K562 (cell line): ENCODE measurements around the gene MORF4L1. TPM values are rescaled to one million over a fixed set of nuclear protein-coding genes. Genes with fewer than 3 reads are reported as not detected.

Source experiments
- ATAC-seq: fragments of 200-7000 bp; cut with Tn5 transposase; 3 replicates; pipeline ENCODE4 v1.9.1; 2020; ENCODE audit warnings: moderate library complexity
- BruUV-seq: library from RNA; stranded (reverse); fragments of 400-500 nt; replicated peaks from 2 replicates; lab custom pipeline; 2021; lab: Mats Ljungman, UMichigan
- CTCF ChIA-PET: fragments of 300-600 bp; formaldehyde crosslinking; extraction: SDS; loops from one replicate; lab custom pipeline; 2021; ENCODE audit warnings: low intra/inter-chr PET ratio; lab: Yijun Ruan, JAX
- POLR2A ChIA-PET: fragments of 300-600, 350-650 bp; sonication (Branson Sonifier 250); formaldehyde crosslinking; extraction: SDS; loops from one replicate; lab custom pipeline; 2021; ENCODE audit warnings: antibody characterized with exemption, inconsistent platforms; lab: Yijun Ruan, JAX
- DNase-seq, 4 experiments: peaks; one replicate each; pipeline versions ENCODE4 v3.0.0 to v3.0.0-alpha.2; 2011 to 2018; ENCODE audit warnings: low spot score in 3 of 4, mixed read lengths in 3 of 4; ENCODE audit errors: extremely low read depth in 1 of 4
- FAIRE-seq: peaks from 2 replicates; lab custom pipeline; 2011; peaks lifted over from hg19 to GRCh38; lab: Jason Lieb, UNC
- H2AFZ ChIP-seq: 2 replicates; pipeline ENCODE4 v1.6.0; 2011; ENCODE audit warnings: low read depth, low read length, control low read depth, inconsistent platforms
- H3K27ac ChIP-seq: fragments of 200-600 bp; 3 replicates; pipeline ENCODE4 v1.8.0; 2011; ENCODE audit warnings: low read depth, mild to moderate bottlenecking, control low read depth, inconsistent platforms, low read length, moderate library complexity, mixed read lengths; ENCODE audit errors: extremely low read depth
- H3K27me3 ChIP-seq, 2 experiments: fragments of 300-600 bp in 1 of 2; 2 replicates in 1 of 2; 3 replicates in 1 of 2; pipeline versions ENCODE4 v1.6.0 to v1.8.0; 2011; ENCODE audit warnings: inconsistent platforms in 2 of 2, low read length in 2 of 2, mild to moderate bottlenecking in 1 of 2, mixed read lengths in 1 of 2, moderate library complexity in 1 of 2; ENCODE audit not compliant: control insufficient read depth in 2 of 2, insufficient read depth in 2 of 2
- H3K36me3 ChIP-seq: fragments of 300-600 bp; 3 replicates; pipeline ENCODE4 v1.8.0; 2011; ENCODE audit warnings: mild to moderate bottlenecking, low read length, inconsistent platforms; ENCODE audit not compliant: control insufficient read depth, insufficient read depth
- H3K4me1 ChIP-seq, 2 experiments: fragments of 200-600 bp in 1 of 2; replicated peaks in 1 of 2; 2 replicates in 1 of 2; 3 replicates in 1 of 2; pipeline versions ENCODE4 v1.5.1 to v1.8.0; 2011; ENCODE audit warnings: inconsistent platforms in 2 of 2, low read length in 2 of 2, mild to moderate bottlenecking in 1 of 2, mixed read lengths in 1 of 2, moderate library complexity in 1 of 2; ENCODE audit not compliant: control insufficient read depth in 2 of 2, insufficient read depth in 2 of 2
- H3K4me2 ChIP-seq: 2 replicates; pipeline ENCODE4 v1.6.1; 2011; ENCODE audit warnings: low read length, control low read depth, inconsistent platforms, mixed read lengths; ENCODE audit not compliant: insufficient read depth
- H3K4me3 ChIP-seq: fragments of 200-600 bp; sonication (generic), shearing (Covaris generic); 2 replicates; pipeline ENCODE4 v1.5.1; 2016; ENCODE audit warnings: control low read depth, inconsistent platforms
- H3K79me2 ChIP-seq: fragments of 200-600 bp; 3 replicates; pipeline ENCODE4 v1.8.0; 2011; ENCODE audit warnings: low read length, inconsistent platforms; ENCODE audit not compliant: control insufficient read depth, insufficient read depth
- H3K9ac ChIP-seq, 2 experiments: 2 replicates each; pipeline versions ENCODE4 v1.6.0 to v1.6.1; 2011; ENCODE audit warnings: low read depth in 2 of 2, low read length in 2 of 2, control low read depth in 1 of 2, inconsistent platforms in 1 of 2, mild to moderate bottlenecking in 1 of 2, mixed read lengths in 1 of 2; ENCODE audit not compliant: insufficient read depth in 1 of 2
- H3K9me1 ChIP-seq: one replicate; pipeline ENCODE4 v1.6.0; 2011; ENCODE audit warnings: inconsistent platforms, mild to moderate bottlenecking, low read length, moderate library complexity; ENCODE audit not compliant: control insufficient read depth, insufficient read depth
- H3K9me3 ChIP-seq: replicated peaks from 2 replicates; pipeline ENCODE4 v1.5.1; 2011; ENCODE audit warnings: low read depth, low read length, inconsistent platforms; ENCODE audit not compliant: control insufficient read depth, insufficient read depth
- H4K20me1 ChIP-seq: replicated peaks from 2 replicates; pipeline ENCODE4 v1.6.1; 2011; ENCODE audit warnings: low read length, inconsistent platforms, mixed read lengths; ENCODE audit not compliant: control insufficient read depth, insufficient read depth
- ELK3 ChIP-seq: fragments of 450-650 bp; formaldehyde crosslinking; IDR thresholded peaks from 2 replicates; pipeline ENCODE4 v1.4.0; 2020; ENCODE audit warnings: mild to moderate bottlenecking
- PHB ChIP-seq: fragments of 250-450 bp; sonication (Bioruptor Pico); IDR thresholded peaks from 2 replicates; pipeline ENCODE4 v1.5.0; 2021
- THAP12 ChIP-seq: fragments of 250-450 bp; sonication (Bioruptor Pico); IDR thresholded peaks from 2 replicates; pipeline ENCODE4 v1.9.0; 2021; ENCODE audit warnings: mild to moderate bottlenecking, inconsistent platforms
- ZNF76 ChIP-seq: fragments of 250-450 bp; sonication (Bioruptor Pico); IDR thresholded peaks from 2 replicates; pipeline ENCODE4 v1.4.0; 2020; ENCODE audit warnings: mild to moderate bottlenecking, moderate library complexity, borderline replicate concordance
- WGBS: fragments of 100-300 bp; shearing (Covaris generic); methylation state at CpG from one replicate; pipeline ENCODE4 v1.1.6; 2016; ENCODE audit warnings: low coverage, mixed read lengths; ENCODE audit not compliant: insufficient coverage; ENCODE audit errors: missing lambda C conversion rate; 5-methylcytosine and 5-hydroxymethylcytosine counted together
- in situ Hi-C: fragments of 300-500 bp; cut with MboI; formaldehyde crosslinking; loops from 4 replicates; pipeline ENCODE4 v1.15.0; 2018; ENCODE audit warnings: inconsistent platforms, mixed read lengths
- intact Hi-C: fragments of 100-400 bp; cut with micrococcal nuclease; formaldehyde crosslinking; loops from 2 replicates; pipeline ENCODE4 v1.14.2; 2022
- polyA plus RNA-seq, 8 experiments: library from polyadenylated mRNA; depleted of rRNA in 4 of 8; stranded (reverse) in 5 of 8; unstranded in 3 of 8; fragments of >200 nt; fragmentation: Nextera tagmentation in 2 of 8; fragmentation: Illumina TruSeq in 1 of 8; extraction: Ambion mirVana in 2 of 8; extraction: Trizol in 1 of 8; gene quantifications; 2 replicates each; pipeline versions ENCODE4 v1.2.1 to v1.2.3, GENCODE V29; 2011 to 2014; ENCODE audit warnings: inconsistent platforms in 1 of 8, missing spikeins in 1 of 8
- total RNA-seq, 7 experiments: library from RNA; depleted of rRNA in 6 of 7; stranded (reverse); fragments of >200 nt in 6 of 7; fragmentation: Illumina TruSeq in 2 of 7; extraction: Trizol in 2 of 7; gene quantifications; 2 replicates each; pipeline versions ENCODE4 v1.2.1 to v1.2.3, GENCODE V29; 2011 to 2021; ENCODE audit warnings: low replicate concordance in 1 of 7

The MORF4L1 gene
- total and polyA plus RNA-seq, 9 of the 15 experiments (the other 6 are each of a cell fraction or from before 2014, with no cell fraction given): 127 to 615 (median 281) TPM

- ChIA-PET POLR2A (no interaction called here), CTCF (no interaction called here)
- Histone ChIP-seq H3K4me2 (no peak overlapping the region), H2AFZ (no peak overlapping the region), H3K27me3 (no peaks in the 10 kb centered on the region; a peak in 1 of 5 replicates), H4K20me1 (no peaks in the 10 kb centered on the region), H3K9me3 (no peaks in the 10 kb centered on the region), H3K4me3 (no peak overlapping the region), H3K36me3 (no peaks in the 10 kb centered on the region), H3K79me2 (no peaks in the 10 kb centered on the region), H3K4me1 (no peaks in the 10 kb centered on the region), H3K27ac (no peak overlapping the region), H3K9me1 (no peaks in the 10 kb centered on the region), H3K9ac (no peak overlapping the region; a peak in 1 of 4 replicates)
- TF ChIP-seq PHB (CRISPR knock-in tag) (no peak), ZNF76 (CRISPR knock-in tag) (no peak), THAP12 (no peak), ELK3 (CRISPR knock-in tag) (no peak)
- 6% methylated on average over 4 of the region's 6 CpGs for WGBS
- in situ Hi-C loops: no loop called here
- DNase-seq: no peak
- FAIRE-seq: no peak
- intact Hi-C loops: no loop called here
- no TSS peak for BruUV-seq
- ATAC-seq: no peak
Measured at GRCh38 chr15:78850941-78851755, 21.5 kb upstream of the MORF4L1 start.
